Ectodermal cell (in vitro differentiated cells): ENCODE measurements around the gene SHISAL1.
A peak's percentile ranks its signal among the peaks of the same experiment; 100 is the strongest.

Experiments used
- H3K27ac ChIP-seq: 2 replicates; pipeline ENCODE4 v1.7.0; 2013; ENCODE audit warnings: mild to moderate bottlenecking, low read depth, low read length; ENCODE audit not compliant: insufficient read depth, poor library complexity, severe bottlenecking
- H3K27me3 ChIP-seq: 2 replicates; pipeline ENCODE4 v1.7.0; 2013; ENCODE audit warnings: mild to moderate bottlenecking, low read length; ENCODE audit not compliant: insufficient read depth, control insufficient read depth, poor library complexity, severe bottlenecking
- H3K36me3 ChIP-seq: one replicate; pipeline ENCODE4 v1.7.0; 2013; ENCODE audit warnings: low read length; ENCODE audit not compliant: control insufficient read depth, insufficient read depth
- H3K4me1 ChIP-seq: one replicate; pipeline ENCODE4 v1.7.0; 2013; ENCODE audit warnings: low read length; ENCODE audit not compliant: control insufficient read depth, insufficient read depth
- H3K4me3 ChIP-seq: 2 replicates; pipeline ENCODE4 v1.7.0; 2013; ENCODE audit warnings: low read depth, low read length, control low read depth; ENCODE audit not compliant: insufficient read depth
- H3K9me3 ChIP-seq: 2 replicates; pipeline ENCODE4 v1.7.0; 2013; ENCODE audit warnings: mild to moderate bottlenecking, low read length, moderate library complexity; ENCODE audit not compliant: control insufficient read depth
- WGBS, 2 experiments: methylation state at CpG; one replicate each; pipeline ENCODE4 v1.1.7; 2013; ENCODE audit warnings: missing lambda C conversion rate in 2 of 2; 5-methylcytosine and 5-hydroxymethylcytosine counted together

The SHISAL1 gene

DNA sequence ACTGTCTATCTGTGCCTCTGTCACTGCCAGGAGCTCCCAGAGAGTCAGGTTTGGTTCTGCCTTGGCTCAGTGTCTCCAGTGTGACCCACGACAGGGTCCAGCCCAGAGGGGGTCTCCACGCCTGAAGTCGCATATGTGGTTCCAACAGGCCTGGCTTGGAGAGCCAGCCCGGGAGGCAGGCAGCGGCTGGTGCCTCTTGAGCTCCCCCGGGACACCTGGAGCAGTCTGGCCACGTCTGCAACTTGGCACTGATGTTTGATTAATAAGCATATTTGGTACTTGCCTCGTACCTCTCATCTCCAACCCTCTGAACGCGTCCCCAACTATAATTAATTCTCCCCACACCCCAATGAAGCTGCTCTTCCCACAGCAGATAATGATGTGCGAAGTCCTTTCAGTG, 31.7 kb upstream of the SHISAL1 start:
- 88 to 93% methylated on average over 9 to 11 of the region's 11 CpGs for WGBS, 2 experiments
- Histone ChIP-seq H3K36me3 (no peaks in the 10 kb centered on the region), H3K27me3 (no peaks in the 10 kb centered on the region), H3K9me3 (no peaks in the 10 kb centered on the region), H3K4me3 (no peak overlapping the region), H3K27ac (no peak overlapping the region), H3K4me1 (peaks cover 9% of the 10 kb centered on the region)

DNA sequence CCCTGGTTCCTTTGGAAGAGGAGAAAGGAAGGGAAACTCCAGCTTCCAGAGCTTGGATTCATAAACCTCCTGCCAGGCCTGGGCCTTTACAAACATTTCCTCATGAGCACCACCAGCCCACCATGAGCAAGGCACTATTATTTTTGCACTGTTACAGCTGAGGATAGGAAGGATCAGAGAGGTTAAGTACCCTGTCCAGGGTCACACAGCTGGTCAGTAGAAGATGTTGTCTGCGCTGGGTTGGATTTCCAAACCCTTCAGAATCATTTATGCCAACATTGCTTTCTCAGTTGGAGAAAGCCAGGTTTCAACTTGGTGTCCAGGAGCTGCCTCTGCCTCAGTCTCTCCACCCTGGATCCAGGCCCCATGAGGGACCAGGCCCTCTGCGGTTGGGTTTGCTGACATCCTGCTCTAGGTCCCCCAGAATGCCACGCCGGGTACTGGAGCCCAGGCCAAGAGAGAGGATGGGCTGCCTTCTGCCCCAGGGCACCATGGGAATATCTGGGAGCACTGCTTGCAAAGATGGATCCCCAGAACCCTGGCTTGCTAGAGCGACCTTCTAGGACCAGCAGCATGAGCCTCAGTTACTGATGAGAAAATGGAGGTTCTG, 29.7 kb upstream of the SHISAL1 start:
- no peaks in the 10 kb centered on the region for H3K9me3 ChIP-seq
- 94 to 97% methylated on average over 5 of the region's 5 CpGs for WGBS, 2 experiments
- H3K4me3 ChIP-seq, result no peak overlapping the region
- H3K27ac ChIP-seq, result no peak overlapping the region
- H3K4me1 ChIP-seq, result peaks cover 13% of the 10 kb centered on the region
- H3K36me3 ChIP-seq, result no peaks in the 10 kb centered on the region
- H3K27me3 ChIP-seq, result peaks cover 3% of the 10 kb centered on the region

DNA sequence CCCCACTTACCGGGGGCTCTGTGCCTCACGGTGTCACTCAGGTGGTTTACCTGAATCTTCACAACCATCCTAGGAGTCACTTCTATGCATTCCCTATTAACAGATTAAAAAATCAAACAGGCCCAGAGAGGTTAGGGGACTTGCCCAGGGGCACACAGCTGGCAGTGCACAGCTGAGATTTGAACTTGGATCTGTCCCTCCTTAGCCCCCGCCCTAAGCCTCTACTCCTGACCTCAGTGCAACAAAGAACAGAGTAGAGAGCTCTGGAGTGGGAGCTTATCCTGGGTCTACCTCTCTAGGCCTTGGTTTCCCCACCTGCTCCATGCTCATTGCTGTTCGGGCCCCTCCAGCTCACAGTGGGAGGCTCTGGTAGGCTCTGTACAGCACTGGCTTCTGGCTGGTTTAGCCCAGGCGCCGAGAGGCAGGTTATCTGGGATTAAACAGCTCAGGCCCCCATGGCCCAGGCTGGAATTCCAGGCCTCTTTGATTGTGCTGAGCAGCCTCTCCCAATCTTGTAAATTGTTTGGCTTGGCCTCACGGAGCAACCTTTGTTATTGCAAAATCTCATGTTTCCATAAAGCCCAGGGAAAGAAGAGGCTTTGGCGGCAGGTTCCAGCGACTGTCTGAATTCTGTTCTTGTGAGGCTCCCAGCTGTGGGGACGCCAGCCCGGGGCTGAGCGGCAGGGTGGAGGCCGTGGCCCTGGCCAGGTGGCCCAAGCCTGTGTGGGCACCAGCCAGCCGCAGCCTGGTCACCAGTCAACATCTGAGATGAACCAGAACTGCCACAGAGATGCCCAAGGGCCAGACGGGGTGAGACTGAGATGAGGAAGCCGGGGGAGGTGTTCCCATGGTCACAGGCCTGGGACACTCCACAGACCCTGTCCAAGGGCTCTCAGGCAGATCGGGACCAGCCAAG, 28.9 kb upstream of the SHISAL1 start:
- Histone ChIP-seq H3K4me1 (peaks cover 14% of the 10 kb centered on the region), H3K4me3 (no peak overlapping the region), H3K27ac (peak overlapping the region; percentile 20), H3K27me3 (peaks cover 8% of the 10 kb centered on the region), H3K9me3 (no peaks in the 10 kb centered on the region), H3K36me3 (no peaks in the 10 kb centered on the region)
- 63 to 66% methylated on average over 17 of the region's 17 CpGs for WGBS, 2 experiments

DNA sequence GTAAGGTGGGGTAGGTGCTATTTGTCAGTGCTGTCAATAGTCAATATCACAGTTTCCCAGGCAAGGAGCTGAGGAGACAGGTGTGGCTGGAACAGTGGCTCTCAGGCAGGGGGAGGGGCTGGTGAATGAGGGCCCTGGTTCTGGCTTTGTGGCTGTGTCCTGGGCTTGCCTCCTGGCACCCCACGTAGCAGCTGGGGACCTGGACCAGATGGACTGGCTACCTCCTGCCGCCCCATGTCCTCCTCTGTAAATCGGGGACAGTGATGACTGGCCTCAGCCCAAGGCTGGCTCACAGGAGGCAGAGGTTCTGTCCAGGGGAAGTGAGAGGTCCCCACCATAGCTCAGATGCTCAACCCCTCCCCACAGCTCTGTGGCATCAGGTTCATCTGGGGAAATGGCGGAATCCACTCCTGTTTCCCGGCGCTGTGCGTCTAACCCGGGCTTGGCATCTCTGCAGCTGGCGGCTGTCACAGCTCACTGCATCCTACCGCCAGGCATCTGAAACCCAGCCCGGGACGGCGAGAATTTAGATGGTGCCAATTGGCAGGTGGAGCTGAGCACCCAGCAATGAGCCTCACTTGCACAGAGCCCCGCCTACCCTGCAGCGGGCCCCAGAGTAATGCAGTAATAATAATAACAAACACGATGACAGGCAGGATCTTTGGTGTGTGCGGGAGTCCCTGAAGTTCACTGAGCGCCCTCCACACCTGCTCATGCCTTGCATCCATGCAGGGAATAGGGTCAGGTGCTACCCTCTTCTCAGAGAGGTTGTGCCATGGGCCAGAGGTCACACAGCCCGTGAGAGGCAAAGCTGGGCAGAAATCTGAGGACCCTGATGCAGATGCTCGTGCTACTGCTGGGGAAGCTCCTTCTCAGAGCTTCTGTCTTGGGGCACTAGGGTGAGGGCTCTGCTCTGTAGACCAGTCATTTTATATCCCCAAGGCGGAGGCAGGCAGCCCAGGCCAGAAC, 27.8 kb upstream of the SHISAL1 start:
- Histone ChIP-seq H3K4me3 (no peak overlapping the region), H3K27me3 (peaks cover 8% of the 10 kb centered on the region), H3K36me3 (no peaks in the 10 kb centered on the region), H3K4me1 (peaks cover 14% of the 10 kb centered on the region), H3K9me3 (no peaks in the 10 kb centered on the region), H3K27ac (no peak overlapping the region)
- WGBS, 2 experiments, result 94 to 95% methylated on average over 21 of the region's 21 CpGs

DNA sequence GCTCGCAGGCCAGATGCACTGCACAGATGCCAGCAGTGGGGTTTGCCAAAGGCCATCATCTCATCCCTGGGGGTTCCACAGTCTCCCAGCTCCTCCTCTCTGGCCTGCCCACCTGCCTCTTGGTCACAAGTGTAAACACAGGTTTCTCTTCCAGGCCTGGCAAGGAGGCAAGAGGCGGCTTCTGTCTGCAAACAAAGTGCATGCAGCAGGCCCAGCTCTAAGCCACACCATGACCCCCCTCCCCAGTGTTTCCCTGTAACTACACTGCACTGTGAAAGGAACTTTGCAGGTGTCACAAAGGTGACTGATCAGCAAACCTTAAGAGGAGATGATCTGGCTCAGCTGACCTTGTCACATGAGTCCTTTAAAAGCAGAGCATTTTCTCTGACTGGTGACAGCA, 26.2 kb upstream of the SHISAL1 start:
- Histone ChIP-seq H3K9me3 (no peaks in the 10 kb centered on the region), H3K4me1 (peaks cover 14% of the 10 kb centered on the region), H3K4me3 (no peak overlapping the region), H3K36me3 (no peaks in the 10 kb centered on the region), H3K27ac (no peak overlapping the region), H3K27me3 (peaks cover 12% of the 10 kb centered on the region)
- 89 to 94% methylated on average over 2 of the region's 2 CpGs for WGBS, 2 experiments

DNA sequence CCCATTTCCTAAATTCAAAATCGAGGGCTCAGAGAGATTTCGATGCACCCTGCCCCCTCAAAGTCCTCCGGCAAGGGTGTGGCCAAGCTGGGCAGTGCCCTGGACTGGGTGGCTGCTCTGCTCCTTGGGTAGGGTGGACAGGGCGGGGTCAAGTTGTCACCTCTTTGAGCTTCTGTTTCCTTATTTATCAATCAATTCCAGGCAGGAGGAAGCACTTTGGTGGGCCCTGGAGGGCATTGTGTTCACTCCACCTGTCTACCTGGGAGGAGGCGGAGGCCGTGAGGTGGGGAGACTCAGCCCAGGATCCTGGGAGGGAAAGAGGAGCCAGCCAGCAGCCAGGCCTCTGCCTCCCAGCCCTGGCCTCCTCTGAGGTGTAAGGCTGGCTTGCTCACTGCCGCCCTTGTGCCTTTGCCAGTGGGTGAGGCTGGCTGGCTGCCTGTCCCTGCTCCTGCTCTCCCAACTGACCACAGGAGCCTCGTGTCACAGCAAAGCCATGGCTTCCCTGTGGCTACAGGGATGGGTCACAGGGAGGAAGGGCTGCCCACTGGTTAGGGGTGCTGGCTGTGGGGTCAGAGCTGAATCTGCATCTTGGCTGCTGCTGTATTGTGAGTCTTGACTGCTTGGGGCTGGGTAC, 25.5 kb upstream of the SHISAL1 start:
- Histone ChIP-seq H3K27me3 (peaks cover 16% of the 10 kb centered on the region), H3K4me3 (no peak overlapping the region), H3K36me3 (no peaks in the 10 kb centered on the region), H3K27ac (no peak overlapping the region), H3K9me3 (no peaks in the 10 kb centered on the region), H3K4me1 (peaks cover 14% of the 10 kb centered on the region)
- WGBS, 2 experiments, result 76 to 79% methylated on average over 8 of the region's 8 CpGs

DNA sequence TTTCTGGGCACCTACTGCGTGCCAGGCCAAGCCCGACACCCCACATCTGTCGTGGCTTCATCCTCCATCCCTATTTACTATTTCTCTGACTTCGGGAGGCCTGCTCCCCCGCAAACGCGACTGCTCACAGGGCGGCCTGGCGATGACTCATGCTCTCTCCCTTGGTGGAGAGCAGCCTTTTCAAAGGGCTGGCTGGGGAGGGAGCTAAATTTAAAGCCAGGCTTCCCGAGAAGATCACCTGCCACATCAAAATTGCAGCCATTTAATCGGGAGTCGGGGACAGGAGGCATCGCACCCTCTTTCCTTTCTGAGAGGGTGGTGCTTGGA, 24.9 kb upstream of the SHISAL1 start:
- no peaks in the 10 kb centered on the region for H3K9me3 ChIP-seq
- 21 to 22% methylated on average over 13 of the region's 13 CpGs for WGBS, 2 experiments
- no peaks in the 10 kb centered on the region for H3K36me3 ChIP-seq
- no peak overlapping the region for H3K4me3 ChIP-seq
- peaks cover 22% of the 10 kb centered on the region for H3K27me3 ChIP-seq
- peaks cover 15% of the 10 kb centered on the region for H3K4me1 ChIP-seq
- H3K27ac ChIP-seq, result no peak overlapping the region

DNA sequence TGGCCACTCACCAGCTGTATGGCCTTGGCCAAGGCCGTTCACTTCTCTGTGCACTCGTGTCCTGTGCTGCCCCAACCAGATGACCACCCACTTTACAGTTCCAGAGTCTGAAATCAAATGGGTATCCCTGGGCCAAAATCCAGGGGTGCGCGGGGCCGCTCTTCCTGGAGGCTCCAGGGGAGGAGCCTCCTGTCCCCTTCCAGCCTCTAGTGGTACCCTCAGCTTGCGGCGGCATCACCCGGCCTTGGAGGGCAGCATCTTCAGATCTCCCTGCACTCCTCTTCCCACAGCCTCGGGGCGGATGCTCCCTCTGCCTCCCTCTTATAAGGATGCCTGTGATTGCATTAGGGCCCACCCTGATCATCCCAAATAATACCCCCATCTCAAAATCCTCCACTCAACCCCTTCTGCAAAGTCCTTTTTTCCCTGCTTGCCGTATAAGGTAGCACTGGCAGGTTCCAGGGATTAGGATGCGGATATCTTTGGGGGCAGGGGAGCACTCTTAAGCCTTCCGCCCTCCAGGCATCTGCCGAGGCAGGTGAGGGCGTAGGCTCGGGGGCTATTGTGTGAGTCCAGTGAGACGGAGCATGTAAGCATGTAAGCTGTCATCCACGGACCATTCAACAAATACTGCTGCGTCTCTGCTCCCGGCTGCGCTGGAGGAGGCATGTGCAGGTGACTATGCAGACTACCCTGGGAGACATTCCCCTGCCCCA, 24.4 kb upstream of the SHISAL1 start:
- Histone ChIP-seq H3K27me3 (peaks cover 28% of the 10 kb centered on the region), H3K9me3 (no peaks in the 10 kb centered on the region), H3K4me3 (no peak overlapping the region), H3K4me1 (peaks cover 18% of the 10 kb centered on the region), H3K36me3 (no peaks in the 10 kb centered on the region), H3K27ac (no peak overlapping the region)
- 65 to 68% methylated on average over 21 of the region's 21 CpGs for WGBS, 2 experiments
